ENCODE measurements around the gene PCDHGA6.
A peak's percentile ranks its signal among the peaks of the same experiment; 100 is the strongest.

DNA sequence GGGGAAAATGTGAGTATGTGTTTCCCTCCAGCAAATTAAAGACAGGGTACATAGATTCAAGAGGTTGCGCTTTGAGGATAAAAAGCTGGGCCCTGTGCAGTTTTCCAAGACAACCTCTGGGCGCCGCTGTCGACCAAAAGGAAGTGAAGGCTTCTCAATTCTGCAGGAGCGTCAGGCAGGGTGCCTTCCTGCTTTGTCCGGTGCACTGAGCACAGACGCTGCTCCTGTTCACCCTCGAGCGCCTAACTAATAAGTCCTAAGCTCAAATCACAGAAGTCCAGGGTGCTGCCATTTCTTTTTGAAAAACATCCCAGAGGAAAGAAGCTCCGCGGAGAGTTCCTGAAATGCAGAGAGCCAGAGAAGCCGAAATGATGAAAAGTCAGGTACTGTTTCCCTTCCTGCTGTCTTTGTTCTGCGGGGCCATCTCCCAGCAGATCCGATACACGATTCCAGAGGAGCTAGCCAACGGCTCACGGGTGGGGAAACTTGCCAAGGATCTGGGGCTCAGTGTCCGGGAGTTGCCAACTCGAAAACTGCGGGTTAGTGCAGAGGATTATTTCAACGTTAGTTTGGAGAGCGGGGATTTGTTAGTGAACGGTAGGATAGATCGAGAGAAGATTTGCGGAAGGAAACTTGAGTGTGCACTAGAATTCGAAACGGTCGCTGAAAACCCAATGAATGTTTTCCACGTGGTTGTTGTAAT lies 23.6 kb upstream of the PCDHGA6 start, which contains the start of gene PCDHGB1:
- TF ChIP-seq, protein P1, sequence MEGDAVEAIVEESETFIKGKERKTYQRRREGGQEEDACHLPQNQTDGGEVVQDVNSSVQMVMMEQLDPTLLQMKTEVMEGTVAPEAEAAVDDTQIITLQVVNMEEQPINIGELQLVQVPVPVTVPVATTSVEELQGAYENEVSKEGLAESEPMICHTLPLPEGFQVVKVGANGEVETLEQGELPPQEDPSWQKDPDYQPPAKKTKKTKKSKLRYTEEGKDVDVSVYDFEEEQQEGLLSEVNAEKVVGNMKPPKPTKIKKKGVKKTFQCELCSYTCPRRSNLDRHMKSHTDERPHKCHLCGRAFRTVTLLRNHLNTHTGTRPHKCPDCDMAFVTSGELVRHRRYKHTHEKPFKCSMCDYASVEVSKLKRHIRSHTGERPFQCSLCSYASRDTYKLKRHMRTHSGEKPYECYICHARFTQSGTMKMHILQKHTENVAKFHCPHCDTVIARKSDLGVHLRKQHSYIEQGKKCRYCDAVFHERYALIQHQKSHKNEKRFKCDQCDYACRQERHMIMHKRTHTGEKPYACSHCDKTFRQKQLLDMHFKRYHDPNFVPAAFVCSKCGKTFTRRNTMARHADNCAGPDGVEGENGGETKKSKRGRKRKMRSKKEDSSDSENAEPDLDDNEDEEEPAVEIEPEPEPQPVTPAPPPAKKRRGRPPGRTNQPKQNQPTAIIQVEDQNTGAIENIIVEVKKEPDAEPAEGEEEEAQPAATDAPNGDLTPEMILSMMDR (IDR thresholded peaks at IDR 0.05) = peak in 2 of 5 experiments; percentile 15 to 41
- no peak for TF ChIP-seq POLR2A (IDR thresholded peaks at IDR 0.05)
